SK-N-SH (cell line): Measurements from ENCODE around the gene GALNT14. TPM values are rescaled to one million over a fixed set of nuclear protein-coding genes. Genes with fewer than 3 reads are reported as not detected.

ENCODE experiments used
- CTCF ChIA-PET: fragments of 300-600, 350-600 bp; formaldehyde crosslinking; extraction: SDS; loops from one replicate; lab custom pipeline; 2021; lab: Yijun Ruan, JAX
- POLR2A ChIA-PET: fragments of 350-600 bp; sonication (Branson Sonifier 250); formaldehyde crosslinking; extraction: SDS; loops from one replicate; lab custom pipeline; 2020; ENCODE audit warnings: antibody characterized with exemption, inconsistent platforms; lab: Yijun Ruan, JAX
- DNase-seq: peaks from one replicate; pipeline ENCODE4 v3.0.0; 2012
- H2AFZ ChIP-seq: fragments of 200-600 bp; sonication (generic); 2 replicates; pipeline ENCODE4 v1.8.1; 2016; ENCODE audit warnings: antibody characterized with exemption, mild to moderate bottlenecking, low read depth
- H3F3A ChIP-seq: fragments of 200-600 bp; sonication (generic); replicated peaks from 2 replicates; pipeline ENCODE3; 2016; ENCODE audit warnings: antibody characterized with exemption, mild to moderate bottlenecking; ENCODE audit not compliant: insufficient read depth
- H3K27ac ChIP-seq, 2 experiments: fragments of 200-500 bp in 1 of 2; fragments of 200-600 bp in 1 of 2; sonication (Bioruptor generic) in 1 of 2; sonication (generic), shearing (Covaris generic) in 1 of 2; 2 replicates each; pipeline versions ENCODE4 v1.5.1 to v1.6.1; 2014 to 2016; ENCODE audit warnings: low read depth in 2 of 2, inconsistent platforms in 1 of 2, low read length in 1 of 2, mild to moderate bottlenecking in 1 of 2, mixed read lengths in 1 of 2
- H3K27me3 ChIP-seq: fragments of 200-600 bp; sonication (generic), shearing (Covaris generic); 2 replicates; pipeline ENCODE4 v1.6.1; 2016; ENCODE audit warnings: mixed run types; ENCODE audit not compliant: insufficient read depth
- H3K36me3 ChIP-seq, 2 experiments: fragments of 200-500 bp in 1 of 2; fragments of 200-600 bp in 1 of 2; sonication (Bioruptor generic) in 1 of 2; sonication (generic) in 1 of 2; replicated peaks in 1 of 2; 2 replicates each; pipeline versions ENCODE3 to v1.5.1; 2014 to 2016; ENCODE audit warnings: low read length in 1 of 2, mild to moderate bottlenecking in 1 of 2; ENCODE audit not compliant: insufficient read depth in 2 of 2, control insufficient read depth in 1 of 2
- H3K4me1 ChIP-seq, 2 experiments: fragments of 200-500 bp in 1 of 2; fragments of 200-600 bp in 1 of 2; sonication (Bioruptor generic) in 1 of 2; sonication (generic), shearing (Covaris generic) in 1 of 2; 2 replicates each; pipeline versions ENCODE4 v1.5.1 to v1.6.1; 2014 to 2016; ENCODE audit warnings: low read depth in 1 of 2, low read length in 1 of 2, mixed run types in 1 of 2; ENCODE audit not compliant: insufficient read depth in 2 of 2, control insufficient read depth in 1 of 2
- H3K4me2 ChIP-seq: fragments of 200-600 bp; sonication (generic), shearing (Covaris generic); 2 replicates; pipeline ENCODE4 v1.6.1; 2017; ENCODE audit warnings: mixed run types
- H3K4me3 ChIP-seq, 2 experiments: fragments of 200-500 bp in 1 of 2; fragments of 200-600 bp in 1 of 2; sonication (Bioruptor generic) in 1 of 2; sonication (generic), shearing (Covaris generic) in 1 of 2; 2 replicates each; pipeline versions ENCODE4 v1.5.1 to v1.8.1; 2014 to 2016; ENCODE audit warnings: low read depth in 2 of 2, inconsistent platforms in 1 of 2, low read length in 1 of 2, mild to moderate bottlenecking in 1 of 2, mixed read lengths in 1 of 2, moderate library complexity in 1 of 2
- H3K79me2 ChIP-seq: fragments of 200-600 bp; sonication (generic); 2 replicates; pipeline ENCODE4 v1.8.1; 2017; ENCODE audit warnings: mild to moderate bottlenecking; ENCODE audit not compliant: insufficient read depth
- H3K9ac ChIP-seq: fragments of 200-600 bp; sonication (generic); 2 replicates; pipeline ENCODE4 v1.6.1; 2017; ENCODE audit warnings: mixed run types
- H3K9me2 ChIP-seq: fragments of 200-600 bp; sonication (generic); 2 replicates; pipeline ENCODE4 v1.6.1; 2017; ENCODE audit warnings: mixed run types
- H3K9me3 ChIP-seq: fragments of 200-600 bp; sonication (generic); 2 replicates; pipeline ENCODE4 v1.6.1; 2017; ENCODE audit warnings: mixed run types, mild to moderate bottlenecking, moderate library complexity
- H4K20me1 ChIP-seq: fragments of 200-600 bp; sonication (generic); 2 replicates; pipeline ENCODE4 v1.6.1; 2017; ENCODE audit warnings: mild to moderate bottlenecking, mixed run types; ENCODE audit not compliant: insufficient read depth
- CTCF ChIP-seq: fragments of 200-600 bp; sonication (generic); IDR thresholded peaks from 2 replicates; pipeline ENCODE4 v1.6.1; 2017; ENCODE audit warnings: antibody characterized with exemption, mild to moderate bottlenecking, moderate library complexity
- ELF1 ChIP-seq: IDR thresholded peaks from 2 replicates; pipeline ENCODE4 v1.4.0; 2012
- EZH2phosphoT487 ChIP-seq: fragments of 200-600 bp; sonication (generic); IDR thresholded peaks from 2 replicates; pipeline ENCODE4 v1.6.1; 2017; ENCODE audit warnings: low read depth, mixed run types, mild to moderate bottlenecking, antibody characterized with exemption, moderate library complexity, borderline replicate concordance
- FOSL2 ChIP-seq: IDR thresholded peaks from 2 replicates; pipeline ENCODE4 v1.4.0; 2012; ENCODE audit warnings: low read depth, mild to moderate bottlenecking, moderate library complexity, borderline replicate concordance
- FOXM1 ChIP-seq: IDR thresholded peaks from 2 replicates; pipeline ENCODE4 v1.4.0; 2012; ENCODE audit warnings: low read depth, mild to moderate bottlenecking
- GABPA ChIP-seq: IDR thresholded peaks from 2 replicates; pipeline ENCODE4 v1.4.0; 2012; ENCODE audit warnings: low read depth, mild to moderate bottlenecking
- IRF3 ChIP-seq: fragments of 150-350 bp; IDR thresholded peaks from 2 replicates; pipeline ENCODE4 v1.6.1; 2016; ENCODE audit warnings: mild to moderate bottlenecking, low read depth, low read length
- MXI1 ChIP-seq: IDR thresholded peaks from 2 replicates; pipeline ENCODE4 v1.6.1; 2012; ENCODE audit warnings: mild to moderate bottlenecking, low read depth, low read length, improper control_type of control experiment
- NFIC ChIP-seq: IDR thresholded peaks from 2 replicates; pipeline ENCODE4 v1.4.0; 2012; ENCODE audit warnings: borderline replicate concordance
- RAD21 ChIP-seq: IDR thresholded peaks from 2 replicates; pipeline ENCODE4 v1.6.1; 2012; ENCODE audit warnings: mild to moderate bottlenecking, low read length
- RFX5 ChIP-seq: IDR thresholded peaks from 2 replicates; pipeline ENCODE4 v1.6.1; 2012; ENCODE audit warnings: mild to moderate bottlenecking, improper control_type of control experiment, low read length
- RXRA ChIP-seq: IDR thresholded peaks from 2 replicates; pipeline ENCODE4 v1.4.0; 2012; ENCODE audit warnings: low read depth, mild to moderate bottlenecking, borderline replicate concordance
- SIN3A ChIP-seq: IDR thresholded peaks from 2 replicates; pipeline ENCODE4 v1.6.1; 2012; ENCODE audit warnings: low read depth, mild to moderate bottlenecking, low read length, moderate library complexity, borderline replicate concordance
- TAF1 ChIP-seq: IDR thresholded peaks from 2 replicates; pipeline ENCODE4 v1.6.1; 2012; ENCODE audit warnings: low read depth, mild to moderate bottlenecking, low read length, moderate library complexity, borderline replicate concordance
- TCF12 ChIP-seq: IDR thresholded peaks from 2 replicates; pipeline ENCODE4 v1.4.0; 2012
- TEAD4 ChIP-seq: IDR thresholded peaks from 2 replicates; pipeline ENCODE4 v1.4.0; 2012; ENCODE audit warnings: mild to moderate bottlenecking, borderline replicate concordance; ENCODE audit not compliant: insufficient read depth
- YY1 ChIP-seq: IDR thresholded peaks from 2 replicates; pipeline ENCODE4 v1.4.0; 2012; ENCODE audit warnings: low read depth, mild to moderate bottlenecking
- ZBTB33 ChIP-seq: IDR thresholded peaks from 2 replicates; pipeline ENCODE4 v1.4.0; 2012; ENCODE audit warnings: low read depth, borderline replicate concordance
- WGBS: methylation state at CpG from one replicate; pipeline ENCODE4 v1.1.6; 2017; ENCODE audit warnings: low lambda C conversion rate; 5-methylcytosine and 5-hydroxymethylcytosine counted together
- polyA plus RNA-seq, 3 experiments: library from polyadenylated mRNA; depleted of rRNA; stranded (reverse); fragments of >200 nt; gene quantifications; 2 replicates each; pipeline ENCODE4 v1.2.3, GENCODE V29; 2012

GALNT14 gene
- polyA plus RNA-seq, 1 of the 3 experiments (the other 2 are of a cell fraction): 1.6 TPM

GRCh38 chr2:31124904-31125303, 13.3 kb downstream of the GALNT14 start:
- no peak for DNase-seq
- no peak overlapping the region for H2AFZ ChIP-seq
- no peak overlapping the region for H3K9ac ChIP-seq
- no peaks in the 10 kb centered on the region for H3K9me3 ChIP-seq
- H3K4me1 ChIP-seq: peaks cover 0 to 9% of the 10 kb centered on the region in 2 experiments; a peak in 2 of 4 replicates
- no peak overlapping the region for H3K4me2 ChIP-seq
- H3K27me3 ChIP-seq: peaks cover 6% of the 10 kb centered on the region; the same call in 1 of the 2 replicates
- POLR2A ChIA-PET: no interaction called here
- TF ChIP-seq ZBTB33 (no peak), TEAD4 (no peak), RXRA (no peak), FOXM1 (no peak), FOSL2 (no peak), CTCF (no peak), ELF1 (no peak), RFX5 (no peak), NFIC (no peak), RAD21 (no peak), SIN3A (no peak), EZH2phosphoT487 (no peak), YY1 (no peak), TCF12 (no peak), GABPA (no peak), MXI1 (no peak)
- TF ChIP-seq, all 33 proteins: peak for 0
- H3K4me3 ChIP-seq: no peak overlapping the region
- 59% methylated on average over 4 of the region's 4 CpGs for WGBS
- H3K27ac ChIP-seq: no peak overlapping the region
- no peaks in the 10 kb centered on the region for H3K9me2 ChIP-seq
- no peaks in the 10 kb centered on the region for H4K20me1 ChIP-seq
- no peaks in the 10 kb centered on the region for H3K36me3 ChIP-seq
- CTCF ChIA-PET: interaction anchor here (2.0 kb wide), 1 partner anchor 12 kb away, joined by 11 read pairs; the partner anchor contains the start of gene GALNT14
- no peaks in the 10 kb centered on the region for H3K79me2 ChIP-seq
- no peaks in the 10 kb centered on the region for H3F3A ChIP-seq

GRCh38 chr2:31122133-31122532, 16.1 kb downstream of the GALNT14 start:
- 53% methylated on average over 9 of the region's 9 CpGs for WGBS
- Histone ChIP-seq H4K20me1 (no peaks in the 10 kb centered on the region), H2AFZ (no peak overlapping the region), H3K27ac (no peak overlapping the region), H3K4me1 (peaks cover 0 to 2% of the 10 kb centered on the region in 2 experiments; a peak in 1 of 4 replicates), H3K9ac (no peak overlapping the region), H3K4me2 (no peak overlapping the region), H3K9me3 (no peaks in the 10 kb centered on the region), H3K27me3 (no peaks in the 10 kb centered on the region), H3K36me3 (no peaks in the 10 kb centered on the region), H3F3A (no peaks in the 10 kb centered on the region), H3K9me2 (no peaks in the 10 kb centered on the region), H3K4me3 (no peak overlapping the region), H3K79me2 (no peaks in the 10 kb centered on the region)
- CTCF ChIA-PET: interaction anchor here (1.3 to 3.3 kb wide), 3 partner anchors 11 to 50 kb away, joined by 3 to 21 read pairs (median 4); partner anchors contain the start of gene GALNT14
- POLR2A ChIA-PET: interaction anchor here (1.0 kb wide), 1 partner anchor 7 kb away, joined by 3 read pairs; no protein-coding TSS in a partner anchor
- no peak for DNase-seq
- TF ChIP-seq IRF3 (no peak), NFIC (no peak), TEAD4 (no peak), TAF1 (no peak), ELF1 (no peak)
